CD4-positive, alpha-beta T cell treated with Interferon gamma for 1 hour (primary cell): ENCODE measurements around the gene SRSF12.
"Not testable (repeated sequence)": the region's sequence is repeated elsewhere in the genome, so short reads cannot be mapped to it uniquely, and the experiment has no call there.

Experiments used
- DNase-seq: peaks from one replicate; pipeline ENCODE4 v3.0.0-alpha.2; 2020

SRSF12 gene

DNA sequence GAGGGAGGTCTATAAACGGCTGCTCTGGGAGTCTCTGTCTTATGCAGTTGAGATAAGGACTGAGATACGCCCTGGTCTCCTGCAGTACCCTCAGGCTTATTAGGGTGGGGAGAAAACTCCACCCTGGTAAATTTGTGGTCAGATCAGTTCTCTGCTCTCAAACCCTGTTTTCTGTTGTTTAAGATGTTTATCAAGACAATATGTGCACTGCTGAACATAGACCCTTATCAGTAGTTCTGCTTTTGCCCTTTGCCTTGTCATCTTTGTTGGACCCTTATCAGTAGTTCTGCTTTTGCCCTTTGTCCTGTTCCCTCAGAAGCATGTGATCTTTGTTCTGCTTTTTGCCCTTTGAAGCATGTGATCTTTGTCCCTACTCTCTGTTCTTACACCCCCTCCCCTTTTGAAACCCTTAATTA, 10.4 kb upstream of the SRSF12 start:
- DNase-seq: not testable (repeated sequence)

GRCh38 chr6:89122625-89123024, 4.8 kb upstream of the SRSF12 start:
- DNase-seq: no peak

GRCh38 chr6:89121934-89122333, 4.1 kb upstream of the SRSF12 start:
- no peak for DNase-seq

DNA sequence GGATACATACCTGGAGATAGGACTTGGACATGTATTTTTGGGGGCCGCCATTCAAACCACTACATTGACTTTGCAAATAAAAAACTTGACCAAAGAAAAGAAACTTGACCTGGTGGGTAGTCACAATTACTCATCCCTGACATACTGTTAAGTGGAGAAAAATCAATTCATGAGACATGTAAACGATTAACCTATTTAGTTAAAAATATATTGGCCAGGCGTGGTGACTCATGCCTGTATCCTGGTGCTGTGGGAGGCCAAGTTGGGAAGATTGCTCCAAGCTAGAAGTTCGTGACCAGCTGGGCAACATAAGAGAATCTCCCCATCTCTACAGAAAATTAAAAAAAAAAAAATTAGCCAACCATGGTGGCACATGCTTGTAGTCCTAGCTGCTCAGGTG, 2.5 kb upstream of the SRSF12 start:
- no peak for DNase-seq

GRCh38 chr6:89118931-89119330, 1.1 kb upstream of the SRSF12 start:
- DNase-seq: no peak

- DNase-seq: no peak
These were observed 1.2 kb downstream of the SRSF12 start for GRCh38 chr6:89116702-89117101.

DNA sequence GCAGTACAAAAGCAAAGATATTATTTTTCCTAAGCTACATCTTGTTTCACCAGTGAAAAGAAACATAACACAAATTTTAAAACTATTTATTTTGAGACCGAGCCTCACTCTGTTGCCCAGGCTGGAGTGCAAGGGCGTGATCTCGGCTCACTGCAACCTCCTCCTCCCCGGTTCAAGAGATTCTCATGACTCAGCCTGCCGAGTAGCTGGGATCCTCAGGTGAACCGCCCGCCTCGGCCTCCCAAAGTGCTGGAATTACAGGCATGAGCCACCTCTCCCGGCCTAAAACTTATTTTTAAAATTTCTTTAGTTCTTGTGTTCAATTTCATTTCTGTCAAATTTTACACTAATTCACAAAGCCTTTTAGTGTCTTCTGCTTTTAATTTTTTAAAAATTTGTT, 5.9 kb downstream of the SRSF12 start:
- DNase-seq: no peak

DNA sequence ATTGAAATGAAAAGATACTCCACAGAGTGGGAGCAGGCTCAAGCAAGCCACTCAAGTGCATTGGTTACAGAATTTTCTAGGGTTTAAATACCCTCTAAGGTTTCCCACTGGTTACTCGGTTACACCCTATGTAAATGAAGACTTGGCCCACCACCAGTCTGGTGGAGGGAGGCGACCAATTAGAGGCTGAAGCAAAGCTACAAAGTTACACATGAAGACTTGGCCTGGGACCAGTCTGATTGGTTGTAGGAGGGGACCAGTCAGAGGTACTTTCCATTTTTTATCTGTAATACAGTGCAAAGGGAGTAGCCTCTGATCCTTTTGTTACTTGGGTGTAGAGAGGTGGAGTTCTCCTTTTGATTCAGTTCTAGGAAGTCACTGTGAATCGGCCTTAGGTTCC, 7.6 kb downstream of the SRSF12 start:
- no peak for DNase-seq

- no peak for DNase-seq
These were observed 17.8 kb downstream of the SRSF12 start for GRCh38 chr6:89100114-89100513.

- DNase-seq: no peak
These were observed 19.4 kb downstream of the SRSF12 start for GRCh38 chr6:89098461-89098860.

DNA sequence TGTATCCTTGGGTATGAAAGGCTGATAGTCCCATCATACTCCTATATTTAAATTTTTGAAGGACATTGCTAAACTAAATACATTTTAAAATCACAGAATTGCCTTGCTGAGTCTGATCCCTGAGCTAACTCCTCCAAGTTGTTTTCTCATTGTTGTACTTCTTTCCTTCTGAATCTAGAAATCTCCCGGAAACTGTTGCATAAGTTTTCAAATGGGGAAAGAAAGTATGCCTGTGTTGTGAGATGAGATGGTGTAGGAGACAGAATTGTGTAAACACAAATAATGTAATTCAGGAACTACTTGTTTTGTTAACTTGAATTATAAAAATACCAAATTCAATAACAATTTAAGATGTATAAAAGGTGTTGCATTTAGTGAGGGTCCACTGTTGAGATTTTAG, 30.0 kb downstream of the SRSF12 start:
- DNase-seq: no peak

DNA sequence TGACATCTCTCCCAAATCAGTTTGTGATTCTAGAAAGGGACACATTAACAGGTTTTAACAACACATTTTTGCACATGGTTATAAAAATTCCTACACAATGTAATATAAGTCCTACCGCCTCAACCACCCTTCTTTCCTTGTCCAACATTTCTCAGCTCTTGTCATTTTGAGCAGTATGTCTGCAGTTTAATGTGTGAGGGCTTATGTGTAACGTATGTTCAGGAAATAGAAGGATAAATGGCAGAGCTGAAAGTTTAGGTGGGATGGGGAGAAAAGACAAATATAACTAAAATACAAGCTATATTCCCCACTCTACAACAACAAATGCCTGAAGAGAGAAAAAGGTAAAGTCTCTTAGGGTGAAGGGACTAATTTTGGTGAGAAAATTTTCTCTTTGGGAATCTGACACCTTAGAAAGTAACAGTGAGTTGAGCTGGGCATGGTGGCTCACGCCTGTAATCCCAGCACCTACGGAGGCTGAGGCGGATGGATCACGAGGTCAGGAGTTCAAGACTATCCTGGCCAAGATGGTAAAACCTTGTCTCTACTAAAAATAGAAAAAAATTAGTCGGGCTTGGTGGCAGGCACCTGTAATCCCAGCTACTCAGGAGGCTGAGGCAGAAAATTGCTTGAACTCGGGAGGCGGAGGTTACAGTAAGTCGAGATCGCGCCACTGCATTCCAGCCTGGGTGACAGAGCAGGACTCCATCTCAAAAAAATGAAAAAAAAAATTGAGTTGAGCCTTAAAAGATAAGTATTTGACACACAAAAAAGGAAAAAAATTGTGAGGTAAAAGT, 32.3 kb downstream of the SRSF12 start:
- no peak for DNase-seq

GRCh38 chr6:89084954-89085353, 32.9 kb downstream of the SRSF12 start:
- DNase-seq: no peak

- DNase-seq: no peak
These were observed 33.3 kb downstream of the SRSF12 start for GRCh38 chr6:89084542-89084941.

- DNase-seq: no peak
These were observed 35.4 kb downstream of the SRSF12 start for GRCh38 chr6:89082486-89082891.

DNA sequence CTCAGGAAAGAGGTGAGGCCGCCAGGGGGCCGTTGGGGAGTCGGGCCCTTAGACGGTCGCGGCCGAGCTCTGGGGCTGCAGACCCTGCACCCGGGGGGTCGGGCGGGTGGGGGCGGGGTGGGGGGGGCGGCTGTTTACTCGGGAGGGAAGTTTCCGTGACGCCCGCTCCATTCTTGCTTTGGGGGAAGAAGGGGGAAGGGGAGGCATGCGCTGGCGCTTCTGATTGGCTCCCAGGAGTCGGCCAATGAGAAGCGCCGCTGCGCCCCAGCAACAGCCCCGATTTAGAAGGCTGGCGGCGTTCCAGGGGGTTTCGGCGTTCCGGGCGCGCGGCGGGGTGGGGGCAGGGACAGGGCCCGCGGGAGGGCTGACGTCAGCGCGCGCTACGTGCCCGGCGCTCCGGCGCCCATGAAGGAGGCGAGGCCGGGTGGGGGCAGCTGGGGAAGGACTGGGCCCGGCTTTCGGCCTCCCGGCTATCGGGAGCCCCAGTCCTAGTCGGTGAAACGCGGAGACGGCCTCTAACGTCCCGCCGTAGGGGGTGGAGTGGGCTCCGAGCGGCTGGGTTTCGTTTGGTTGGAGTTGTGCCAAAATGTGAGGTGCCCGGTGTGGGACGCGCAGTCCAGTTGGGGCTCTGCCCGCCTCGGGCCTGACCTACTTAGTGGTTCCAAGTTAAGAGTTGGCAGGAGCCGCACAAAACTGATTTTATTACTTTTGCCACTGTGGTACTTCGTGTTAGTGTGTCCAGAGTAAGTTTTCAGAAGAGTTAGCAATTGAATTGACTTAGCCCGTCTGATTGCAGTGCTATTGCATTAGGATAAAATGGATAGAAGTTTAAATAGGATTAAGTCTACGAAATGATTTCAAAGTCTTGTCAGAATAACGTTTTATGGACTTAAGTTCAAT, 36.2 kb downstream of the SRSF12 start:
- DNase-seq: peak; percentile 97

GRCh38 chr6:89081129-89081422, 36.8 kb downstream of the SRSF12 start:
- no peak for DNase-seq

DNA sequence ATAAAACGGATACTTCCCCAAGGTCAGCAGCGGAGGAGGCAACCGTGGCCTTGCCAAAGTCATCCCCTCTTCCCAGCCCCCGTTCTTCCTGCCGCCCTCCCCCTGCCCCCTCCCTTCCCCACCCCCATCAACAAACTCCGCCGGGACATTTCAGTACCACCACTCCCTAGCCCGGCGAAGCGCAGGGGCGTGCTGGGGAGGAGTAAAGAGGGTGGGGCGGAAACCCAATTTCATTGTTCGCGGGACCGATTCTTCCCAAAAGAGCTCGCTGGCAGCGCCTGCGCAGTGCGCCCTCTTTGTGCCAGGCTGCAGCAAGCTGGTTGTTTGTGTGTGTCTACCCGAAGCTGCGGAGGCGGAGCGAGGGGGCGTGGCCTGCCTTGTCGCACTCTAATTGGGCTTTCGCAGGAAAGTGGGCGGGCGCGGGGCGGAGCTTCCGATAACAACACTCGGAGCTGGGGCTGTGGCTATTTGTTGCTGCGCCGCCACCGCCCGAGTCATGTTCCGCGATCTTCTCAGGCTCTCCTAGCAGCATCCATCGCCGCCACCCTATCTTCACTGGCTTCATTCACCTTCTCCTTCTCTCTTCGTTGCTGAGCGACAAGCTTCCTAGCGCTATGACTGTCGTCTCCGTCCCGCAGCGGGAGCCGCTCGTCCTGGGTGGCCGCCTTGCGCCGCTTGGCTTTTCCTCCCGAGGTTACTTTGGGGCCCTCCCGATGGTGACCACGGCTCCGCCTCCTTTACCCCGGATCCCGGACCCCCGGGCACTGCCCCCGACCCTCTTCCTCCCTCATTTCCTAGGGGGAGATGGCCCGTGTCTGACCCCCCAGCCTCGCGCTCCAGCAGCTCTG, 37.4 kb downstream of the SRSF12 start, which contains the start of gene PNRC1:
PNRC1 (plus strand) TSS at position 471 of the 848 bp plus-strand sequence; CDS start at position 615, 144 bp downstream.
- peak; percentile 100 for DNase-seq

- peak; percentile 59 for DNase-seq
These were observed 38.2 kb downstream of the SRSF12 start for GRCh38 chr6:89079511-89080234.

GRCh38 chr6:89073840-89074239, 44.0 kb downstream of the SRSF12 start:
- DNase-seq: no peak

DNA sequence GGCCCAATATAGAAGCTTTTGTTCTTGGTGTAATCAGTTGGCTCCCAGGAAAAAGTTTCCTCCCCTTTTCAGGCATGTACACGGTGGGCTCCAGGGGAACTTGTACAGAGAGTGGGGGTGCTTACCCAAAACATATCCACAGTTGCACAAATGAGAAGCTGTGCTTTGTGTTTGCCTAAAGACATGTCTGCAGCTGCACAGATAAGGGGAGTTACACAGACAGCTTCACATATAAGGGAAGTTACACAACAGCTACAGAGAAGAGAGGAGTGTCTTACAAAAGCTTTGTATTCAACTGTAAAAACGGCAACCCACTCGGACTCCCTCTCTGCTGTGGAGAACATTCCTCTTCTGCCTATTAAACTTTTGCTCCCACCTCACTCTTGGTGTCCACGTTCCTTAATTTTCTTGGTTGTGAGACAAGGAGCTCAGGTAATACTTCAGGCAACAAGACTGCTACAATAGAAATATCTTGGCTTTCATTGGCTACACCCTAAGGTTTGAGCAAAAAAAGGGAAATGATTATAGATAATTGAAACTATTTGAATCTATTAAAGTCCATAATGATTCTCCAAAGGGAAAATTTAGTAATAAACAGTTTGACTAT, 44.8 kb downstream of the SRSF12 start:
- DNase-seq: no peak

DNA sequence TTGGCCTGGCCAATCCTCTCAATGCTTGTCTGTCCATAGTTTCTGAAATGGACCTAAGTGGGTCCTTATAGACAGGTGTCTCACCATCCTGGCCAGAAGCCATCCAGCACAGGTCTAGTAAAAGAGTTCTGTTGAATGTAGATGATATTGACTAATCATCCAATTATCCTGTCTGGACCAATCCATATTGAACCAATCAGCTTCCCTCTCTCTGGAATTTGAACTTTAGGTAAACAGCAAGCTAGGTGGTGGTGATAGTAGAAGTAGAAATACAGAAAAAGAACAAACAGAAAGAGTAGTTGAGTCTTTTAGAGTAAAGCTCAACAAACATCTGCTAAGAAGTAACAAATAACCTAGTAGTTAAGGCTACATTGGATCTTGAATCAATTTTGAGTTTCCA, 46.8 kb downstream of the SRSF12 start:
- DNase-seq: no peak
